SU-DHL-6 (cell line): ENCODE results near the gene KDM5B.

ENCODE experiments used
- H2AFZ ChIP-seq: fragments of 200-600 bp; sonication (generic); 2 replicates; pipeline ENCODE4 v1.6.1; 2014; ENCODE audit warnings: low read depth, mild to moderate bottlenecking, moderate library complexity, mixed read lengths, antibody characterized with exemption, low read length; ENCODE audit not compliant: severe bottlenecking
- H3F3A ChIP-seq: fragments of 200-600 bp; shearing (Covaris generic); 2 replicates; pipeline ENCODE4 v1.6.0; 2016; ENCODE audit warnings: antibody characterized with exemption, mild to moderate bottlenecking; ENCODE audit not compliant: insufficient read depth
- H3K27ac ChIP-seq: fragments of 200-600 bp; sonication (generic); 2 replicates; pipeline ENCODE4 v1.5.1; 2016; ENCODE audit warnings: low read depth, mild to moderate bottlenecking, low read length, moderate library complexity, mixed read lengths
- H3K27me3 ChIP-seq: fragments of 200-600 bp; sonication (generic), shearing (Covaris generic); 2 replicates; pipeline ENCODE4 v1.6.0; 2014; ENCODE audit warnings: mild to moderate bottlenecking, low read length
- H3K36me3 ChIP-seq: fragments of 200-600 bp; sonication (generic); 2 replicates; pipeline ENCODE4 v1.6.1; 2014; ENCODE audit warnings: mild to moderate bottlenecking, low read length, mixed read lengths
- H3K4me2 ChIP-seq: fragments of 300-600, 200-600 bp; shearing (Covaris generic), sonication (generic); 2 replicates; pipeline ENCODE4 v1.6.0; 2014; ENCODE audit warnings: low read length, low read depth, mild to moderate bottlenecking; ENCODE audit not compliant: poor library complexity, severe bottlenecking
- H3K4me3 ChIP-seq: fragments of 200-600 bp; sonication (generic); 2 replicates; pipeline ENCODE4 v1.5.1; 2014; ENCODE audit warnings: antibody characterized with exemption, low read length, mild to moderate bottlenecking, mixed read lengths; ENCODE audit not compliant: insufficient read depth, poor library complexity, severe bottlenecking
- H3K79me2 ChIP-seq: fragments of 200-600 bp; sonication (generic); 2 replicates; pipeline ENCODE4 v1.6.1; 2014; ENCODE audit warnings: mild to moderate bottlenecking, low read length, moderate library complexity; ENCODE audit not compliant: insufficient read depth
- H3K9ac ChIP-seq: fragments of 200-600 bp; sonication (generic); 2 replicates; pipeline ENCODE4 v1.7.0; 2014; ENCODE audit warnings: mild to moderate bottlenecking, low read length
- H3K9me2 ChIP-seq: fragments of 200-600 bp; sonication (generic); replicated peaks from 2 replicates; pipeline ENCODE4 v1.6.1; 2014; ENCODE audit warnings: low read length; ENCODE audit not compliant: insufficient read depth
- H3K9me3 ChIP-seq: fragments of 200-600 bp; sonication (generic); 2 replicates; pipeline ENCODE4 v1.6.1; 2014; ENCODE audit warnings: low read length, mixed read lengths; ENCODE audit not compliant: insufficient read depth
- H4K20me1 ChIP-seq: fragments of 200-600 bp; sonication (generic); 2 replicates; pipeline ENCODE4 v1.6.1; 2014; ENCODE audit warnings: low read depth, mild to moderate bottlenecking, antibody characterized with exemption, low read length, moderate library complexity, mixed read lengths
- EZH2phosphoT487 ChIP-seq: fragments of 200-600 bp; sonication (generic), shearing (Covaris generic); conservative IDR thresholded peaks from 2 replicates; pipeline ENCODE4 v1.6.1; 2018; ENCODE audit warnings: mild to moderate bottlenecking, antibody characterized with exemption, low read length, moderate library complexity, mixed read lengths
- TF ChIP-seq, protein P1 (sequence below): fragments of 200-600 bp; sonication (generic); IDR thresholded peaks from one replicate; pipeline ENCODE4 v1.5.1; 2017; ENCODE audit warnings: antibody characterized with exemption, mild to moderate bottlenecking, low read length, moderate library complexity; ENCODE audit not compliant: insufficient read depth, poor library complexity, severe bottlenecking

Gene KDM5B

DNA sequence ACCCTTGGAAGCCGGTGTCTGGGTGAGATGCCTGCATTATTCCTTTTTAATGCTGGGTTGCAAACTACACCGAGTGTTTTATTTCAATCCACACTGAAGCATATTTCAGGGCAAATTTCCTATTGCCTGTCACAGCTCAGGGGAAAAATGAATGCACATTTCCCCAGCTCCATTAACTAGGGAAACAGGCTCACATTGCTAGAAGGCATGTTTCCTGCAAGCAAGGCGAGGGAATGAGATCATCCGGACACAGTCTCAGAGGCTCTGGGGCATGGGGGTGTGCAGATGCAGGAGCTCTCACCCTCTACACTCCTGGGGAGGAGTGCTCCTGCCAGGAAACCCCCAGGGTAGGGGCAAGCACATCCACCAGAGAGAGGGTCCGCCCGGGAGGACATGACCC is 122.6 kb downstream of the KDM5B start:
- H3K27me3 ChIP-seq = no peaks in the 10 kb centered on the region
- no peak overlapping the region for H3K4me3 ChIP-seq
- no peaks in the 10 kb centered on the region for H3K9me2 ChIP-seq
- H2AFZ ChIP-seq = no peak overlapping the region
- H3K79me2 ChIP-seq = no peaks in the 10 kb centered on the region
- no peak overlapping the region for H3K27ac ChIP-seq
- no peaks in the 10 kb centered on the region for H3K36me3 ChIP-seq
- H3F3A ChIP-seq = no peaks in the 10 kb centered on the region
- H4K20me1 ChIP-seq = no peaks in the 10 kb centered on the region
- no peaks in the 10 kb centered on the region for H3K9me3 ChIP-seq
- no peak overlapping the region for H3K9ac ChIP-seq
- TF ChIP-seq EZH2phosphoT487 = no peak
- TF ChIP-seq, protein P1, sequence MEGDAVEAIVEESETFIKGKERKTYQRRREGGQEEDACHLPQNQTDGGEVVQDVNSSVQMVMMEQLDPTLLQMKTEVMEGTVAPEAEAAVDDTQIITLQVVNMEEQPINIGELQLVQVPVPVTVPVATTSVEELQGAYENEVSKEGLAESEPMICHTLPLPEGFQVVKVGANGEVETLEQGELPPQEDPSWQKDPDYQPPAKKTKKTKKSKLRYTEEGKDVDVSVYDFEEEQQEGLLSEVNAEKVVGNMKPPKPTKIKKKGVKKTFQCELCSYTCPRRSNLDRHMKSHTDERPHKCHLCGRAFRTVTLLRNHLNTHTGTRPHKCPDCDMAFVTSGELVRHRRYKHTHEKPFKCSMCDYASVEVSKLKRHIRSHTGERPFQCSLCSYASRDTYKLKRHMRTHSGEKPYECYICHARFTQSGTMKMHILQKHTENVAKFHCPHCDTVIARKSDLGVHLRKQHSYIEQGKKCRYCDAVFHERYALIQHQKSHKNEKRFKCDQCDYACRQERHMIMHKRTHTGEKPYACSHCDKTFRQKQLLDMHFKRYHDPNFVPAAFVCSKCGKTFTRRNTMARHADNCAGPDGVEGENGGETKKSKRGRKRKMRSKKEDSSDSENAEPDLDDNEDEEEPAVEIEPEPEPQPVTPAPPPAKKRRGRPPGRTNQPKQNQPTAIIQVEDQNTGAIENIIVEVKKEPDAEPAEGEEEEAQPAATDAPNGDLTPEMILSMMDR = no peak
- H3K4me2 ChIP-seq = no peak overlapping the region

DNA sequence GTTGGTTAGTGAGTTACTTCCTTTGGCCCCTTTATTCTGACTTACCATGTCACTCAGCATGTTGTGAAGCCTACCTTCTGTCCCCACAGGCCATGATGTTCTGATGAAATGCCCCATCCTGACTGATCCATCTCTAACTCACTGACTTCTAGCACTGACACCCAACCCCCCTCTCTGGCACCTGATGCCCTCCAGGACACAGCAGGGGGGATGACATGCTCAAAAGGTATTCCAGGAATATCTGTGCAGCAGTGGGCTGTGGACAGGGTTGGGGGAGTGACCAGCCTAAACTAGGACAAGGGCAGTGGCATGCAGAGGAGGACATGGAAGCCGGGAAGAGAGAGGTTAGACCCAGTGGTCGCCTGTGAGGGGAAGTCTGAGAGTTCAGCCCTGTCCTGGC is 123.5 kb downstream of the KDM5B start:
- no peaks in the 10 kb centered on the region for H3K36me3 ChIP-seq
- H3K4me3 ChIP-seq = no peak overlapping the region
- no peak overlapping the region for H3K27ac ChIP-seq
- H3F3A ChIP-seq = no peaks in the 10 kb centered on the region
- H3K9me3 ChIP-seq = no peaks in the 10 kb centered on the region
- no peak overlapping the region for H3K9ac ChIP-seq
- H2AFZ ChIP-seq = no peak overlapping the region
- H3K9me2 ChIP-seq = no peaks in the 10 kb centered on the region
- no peaks in the 10 kb centered on the region for H4K20me1 ChIP-seq
- no peak for TF ChIP-seq EZH2phosphoT487
- TF ChIP-seq, protein P1 = no peak
- no peaks in the 10 kb centered on the region for H3K79me2 ChIP-seq
- no peaks in the 10 kb centered on the region for H3K27me3 ChIP-seq
- no peak overlapping the region for H3K4me2 ChIP-seq

- Histone ChIP-seq H3K4me3 (no peak overlapping the region), H3F3A (no peaks in the 10 kb centered on the region), H3K27me3 (no peaks in the 10 kb centered on the region), H3K9me3 (no peaks in the 10 kb centered on the region), H2AFZ (no peak overlapping the region), H3K27ac (no peak overlapping the region), H3K79me2 (no peaks in the 10 kb centered on the region), H3K4me2 (no peak overlapping the region), H3K9me2 (no peaks in the 10 kb centered on the region), H3K9ac (no peak overlapping the region), H4K20me1 (no peaks in the 10 kb centered on the region), H3K36me3 (no peaks in the 10 kb centered on the region)
- no peak for TF ChIP-seq EZH2phosphoT487
- TF ChIP-seq, protein P1 = no peak
Measured at GRCh38 chr1:202683029-202683428, 125.2 kb downstream of the KDM5B start.

GRCh38 chr1:202682477-202682876 is 125.7 kb downstream of the KDM5B start:
- H3K27ac ChIP-seq = no peak overlapping the region
- H3K9ac ChIP-seq = no peak overlapping the region
- no peak overlapping the region for H3K4me2 ChIP-seq
- H3K4me3 ChIP-seq = no peak overlapping the region
- no peaks in the 10 kb centered on the region for H3K9me2 ChIP-seq
- no peaks in the 10 kb centered on the region for H4K20me1 ChIP-seq
- H3F3A ChIP-seq = no peaks in the 10 kb centered on the region
- no peaks in the 10 kb centered on the region for H3K9me3 ChIP-seq
- no peaks in the 10 kb centered on the region for H3K36me3 ChIP-seq
- no peaks in the 10 kb centered on the region for H3K27me3 ChIP-seq
- H3K79me2 ChIP-seq = no peaks in the 10 kb centered on the region
- no peak overlapping the region for H2AFZ ChIP-seq
- TF ChIP-seq EZH2phosphoT487 = no peak
- TF ChIP-seq, protein P1 = no peak
